Neural cell (in vitro differentiated cells): ENCODE data around the gene LIG1. TPM values are rescaled to one million over a fixed set of nuclear protein-coding genes. Genes with fewer than 3 reads are reported as not detected.

Experiments used
- H2AFZ ChIP-seq: fragments of 200-600, 300-800 bp; sonication (generic), shearing (Covaris generic); 2 replicates; pipeline ENCODE4 v1.6.0; 2014; ENCODE audit warnings: low read depth, mild to moderate bottlenecking, antibody characterized with exemption, low read length, moderate library complexity
- H3F3A ChIP-seq: fragments of 200-600 bp; shearing (Covaris generic); 2 replicates; pipeline ENCODE4 v1.6.1; 2016; ENCODE audit warnings: mild to moderate bottlenecking, moderate library complexity, mixed read lengths, antibody characterized with exemption, low read length; ENCODE audit not compliant: insufficient read depth, poor library complexity, severe bottlenecking
- H3K27ac ChIP-seq: fragments of 200-600, 300-800 bp; sonication (generic), shearing (Covaris generic); 2 replicates; pipeline ENCODE4 v1.5.1; 2014; ENCODE audit warnings: mild to moderate bottlenecking, low read length, moderate library complexity
- H3K27me3 ChIP-seq: fragments of 300-800, 200-600 bp; sonication (generic), shearing (Covaris generic); 2 replicates; pipeline ENCODE4 v1.6.0; 2014; ENCODE audit warnings: mild to moderate bottlenecking, low read depth, low read length, moderate library complexity; ENCODE audit not compliant: insufficient read depth
- H3K36me3 ChIP-seq: fragments of 300-800, 200-600 bp; sonication (generic), shearing (Covaris generic); 2 replicates; pipeline ENCODE4 v1.5.1; 2014; ENCODE audit warnings: mild to moderate bottlenecking, antibody characterized with exemption, low read length, moderate library complexity; ENCODE audit not compliant: insufficient read depth
- H3K4me2 ChIP-seq: fragments of 300-800, 200-600 bp; sonication (generic), shearing (Covaris generic); 2 replicates; pipeline ENCODE4 v1.6.0; 2014; ENCODE audit warnings: mild to moderate bottlenecking, low read length
- H3K4me3 ChIP-seq: fragments of 300-800, 200-600 bp; sonication (generic), shearing (Covaris generic); 2 replicates; pipeline ENCODE4 v1.5.1; 2014; ENCODE audit warnings: mild to moderate bottlenecking, low read length, moderate library complexity
- H3K79me2 ChIP-seq: fragments of 200-600 bp; shearing (Covaris generic); replicated peaks from 2 replicates; pipeline ENCODE4 v1.6.0; 2014; ENCODE audit warnings: mild to moderate bottlenecking, low read length, moderate library complexity; ENCODE audit not compliant: insufficient read depth
- H3K9ac ChIP-seq: fragments of 300-800, 200-600 bp; sonication (generic), shearing (Covaris generic); 2 replicates; pipeline ENCODE4 v1.6.1; 2016; ENCODE audit warnings: mild to moderate bottlenecking, low read length, mixed read lengths
- H3K9me2 ChIP-seq: fragments of 200-600 bp; shearing (Covaris generic); 2 replicates; pipeline ENCODE4 v1.6.1; 2016; ENCODE audit warnings: mild to moderate bottlenecking, low read length, mixed read lengths; ENCODE audit not compliant: insufficient read depth
- H3K9me3 ChIP-seq: fragments of 200-600, 300-800 bp; sonication (generic), shearing (Covaris generic); 2 replicates; pipeline ENCODE4 v1.6.1; 2016; ENCODE audit warnings: mild to moderate bottlenecking, mixed run types, low read length, moderate library complexity, mixed read lengths
- H4K20me1 ChIP-seq: fragments of 200-600 bp; shearing (Covaris generic); 2 replicates; pipeline ENCODE4 v1.6.1; 2016; ENCODE audit warnings: mild to moderate bottlenecking, mixed run types; ENCODE audit not compliant: insufficient read depth
- EP300 ChIP-seq: fragments of 450-650 bp; conservative IDR thresholded peaks from 2 replicates; pipeline ENCODE4 v1.6.1; 2014; ENCODE audit warnings: antibody characterized with exemption, mild to moderate bottlenecking, moderate library complexity; ENCODE audit not compliant: poor library complexity, severe bottlenecking
- EZH2 ChIP-seq: fragments of 200-600, 300-800 bp; shearing (Covaris generic), sonication (generic); IDR thresholded peaks from 2 replicates; pipeline ENCODE4 v1.6.1; 2014; ENCODE audit warnings: antibody characterized with exemption, low read length, borderline replicate concordance, mild to moderate bottlenecking; ENCODE audit not compliant: insufficient read depth, poor library complexity, severe bottlenecking
- MXI1 ChIP-seq: fragments of 450-650 bp; conservative IDR thresholded peaks from 2 replicates; pipeline ENCODE4 v1.6.1; 2014; ENCODE audit warnings: antibody characterized with exemption, mild to moderate bottlenecking; ENCODE audit not compliant: poor library complexity, severe bottlenecking
- POLR2AphosphoS5 ChIP-seq: IDR thresholded peaks from 2 replicates; pipeline ENCODE4 v1.6.1; 2012
- RAD21 ChIP-seq: fragments of 450-650 bp; conservative IDR thresholded peaks from 2 replicates; pipeline ENCODE4 v1.6.1; 2014; ENCODE audit warnings: antibody characterized with exemption, mild to moderate bottlenecking, moderate library complexity
- SMC3 ChIP-seq: fragments of 450-650 bp; conservative IDR thresholded peaks from 2 replicates; pipeline ENCODE4 v1.6.1; 2014; ENCODE audit warnings: antibody characterized with exemption, mild to moderate bottlenecking, moderate library complexity; ENCODE audit not compliant: poor library complexity
- TAF1 ChIP-seq: IDR thresholded peaks from 2 replicates; pipeline ENCODE4 v1.6.1; 2012; ENCODE audit warnings: low read depth
- polyA plus RNA-seq: library from polyadenylated mRNA; depleted of rRNA; stranded (reverse); fragments of >200 nt; gene quantifications from 2 replicates; pipeline ENCODE4 v1.2.3, GENCODE V29; 2014
- TF ChIP-seq, protein P1 (sequence below): IDR thresholded peaks from 2 replicates; pipeline ENCODE4 v1.6.1; 2012; ENCODE audit warnings: borderline replicate concordance
- TF ChIP-seq, protein P2 (sequence below): fragments of 450-650 bp; IDR thresholded peaks from 2 replicates; pipeline ENCODE4 v1.5.1; 2014; ENCODE audit warnings: antibody characterized with exemption, mild to moderate bottlenecking, moderate library complexity; ENCODE audit not compliant: poor library complexity, severe bottlenecking

LIG1 gene
- polyA plus RNA-seq, 1 donor from 2014 or later = 33.9 TPM

DNA sequence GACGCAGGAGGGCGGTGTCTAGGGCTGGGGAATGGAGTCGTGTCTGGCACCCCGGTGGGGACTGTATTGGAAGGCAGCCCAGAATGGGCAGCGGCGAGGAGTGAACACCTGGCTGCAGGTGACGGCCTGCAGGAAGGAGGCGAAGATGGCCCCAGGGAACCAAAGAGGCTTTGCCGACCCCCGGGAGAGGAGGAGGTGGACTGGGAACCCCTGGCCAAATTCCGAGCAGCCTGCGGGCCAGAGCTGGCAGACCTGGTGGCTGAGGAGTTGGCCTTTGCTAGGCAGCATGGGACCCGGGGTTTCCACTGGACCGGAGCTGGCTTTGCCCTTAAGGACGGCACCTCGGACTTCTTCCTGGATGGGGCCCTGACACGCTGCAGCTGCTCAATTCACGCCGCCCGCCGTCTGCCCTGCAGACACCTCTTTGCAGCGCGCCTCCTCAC, 26.2 kb upstream of the LIG1 start:
- Histone ChIP-seq H3K79me2 (no peaks in the 10 kb centered on the region), H3K4me3 (no peak overlapping the region), H3K36me3 (no peaks in the 10 kb centered on the region), H3F3A (no peaks in the 10 kb centered on the region), H3K27ac (no peak overlapping the region), H4K20me1 (no peaks in the 10 kb centered on the region), H3K9ac (no peak overlapping the region), H2AFZ (no peak overlapping the region), H3K9me3 (no peaks in the 10 kb centered on the region), H3K4me2 (no peak overlapping the region), H3K27me3 (no peaks in the 10 kb centered on the region), H3K9me2 (no peaks in the 10 kb centered on the region)
- TF ChIP-seq SMC3 (no peak), EZH2 (no peak), RAD21 (no peak), EP300 (no peak), MXI1 (no peak), TAF1 (no peak), POLR2AphosphoS5 (no peak)
- TF ChIP-seq, protein P1, sequence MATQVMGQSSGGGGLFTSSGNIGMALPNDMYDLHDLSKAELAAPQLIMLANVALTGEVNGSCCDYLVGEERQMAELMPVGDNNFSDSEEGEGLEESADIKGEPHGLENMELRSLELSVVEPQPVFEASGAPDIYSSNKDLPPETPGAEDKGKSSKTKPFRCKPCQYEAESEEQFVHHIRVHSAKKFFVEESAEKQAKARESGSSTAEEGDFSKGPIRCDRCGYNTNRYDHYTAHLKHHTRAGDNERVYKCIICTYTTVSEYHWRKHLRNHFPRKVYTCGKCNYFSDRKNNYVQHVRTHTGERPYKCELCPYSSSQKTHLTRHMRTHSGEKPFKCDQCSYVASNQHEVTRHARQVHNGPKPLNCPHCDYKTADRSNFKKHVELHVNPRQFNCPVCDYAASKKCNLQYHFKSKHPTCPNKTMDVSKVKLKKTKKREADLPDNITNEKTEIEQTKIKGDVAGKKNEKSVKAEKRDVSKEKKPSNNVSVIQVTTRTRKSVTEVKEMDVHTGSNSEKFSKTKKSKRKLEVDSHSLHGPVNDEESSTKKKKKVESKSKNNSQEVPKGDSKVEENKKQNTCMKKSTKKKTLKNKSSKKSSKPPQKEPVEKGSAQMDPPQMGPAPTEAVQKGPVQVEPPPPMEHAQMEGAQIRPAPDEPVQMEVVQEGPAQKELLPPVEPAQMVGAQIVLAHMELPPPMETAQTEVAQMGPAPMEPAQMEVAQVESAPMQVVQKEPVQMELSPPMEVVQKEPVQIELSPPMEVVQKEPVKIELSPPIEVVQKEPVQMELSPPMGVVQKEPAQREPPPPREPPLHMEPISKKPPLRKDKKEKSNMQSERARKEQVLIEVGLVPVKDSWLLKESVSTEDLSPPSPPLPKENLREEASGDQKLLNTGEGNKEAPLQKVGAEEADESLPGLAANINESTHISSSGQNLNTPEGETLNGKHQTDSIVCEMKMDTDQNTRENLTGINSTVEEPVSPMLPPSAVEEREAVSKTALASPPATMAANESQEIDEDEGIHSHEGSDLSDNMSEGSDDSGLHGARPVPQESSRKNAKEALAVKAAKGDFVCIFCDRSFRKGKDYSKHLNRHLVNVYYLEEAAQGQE = no peak
- TF ChIP-seq, protein P2, sequence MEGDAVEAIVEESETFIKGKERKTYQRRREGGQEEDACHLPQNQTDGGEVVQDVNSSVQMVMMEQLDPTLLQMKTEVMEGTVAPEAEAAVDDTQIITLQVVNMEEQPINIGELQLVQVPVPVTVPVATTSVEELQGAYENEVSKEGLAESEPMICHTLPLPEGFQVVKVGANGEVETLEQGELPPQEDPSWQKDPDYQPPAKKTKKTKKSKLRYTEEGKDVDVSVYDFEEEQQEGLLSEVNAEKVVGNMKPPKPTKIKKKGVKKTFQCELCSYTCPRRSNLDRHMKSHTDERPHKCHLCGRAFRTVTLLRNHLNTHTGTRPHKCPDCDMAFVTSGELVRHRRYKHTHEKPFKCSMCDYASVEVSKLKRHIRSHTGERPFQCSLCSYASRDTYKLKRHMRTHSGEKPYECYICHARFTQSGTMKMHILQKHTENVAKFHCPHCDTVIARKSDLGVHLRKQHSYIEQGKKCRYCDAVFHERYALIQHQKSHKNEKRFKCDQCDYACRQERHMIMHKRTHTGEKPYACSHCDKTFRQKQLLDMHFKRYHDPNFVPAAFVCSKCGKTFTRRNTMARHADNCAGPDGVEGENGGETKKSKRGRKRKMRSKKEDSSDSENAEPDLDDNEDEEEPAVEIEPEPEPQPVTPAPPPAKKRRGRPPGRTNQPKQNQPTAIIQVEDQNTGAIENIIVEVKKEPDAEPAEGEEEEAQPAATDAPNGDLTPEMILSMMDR = no peak

DNA sequence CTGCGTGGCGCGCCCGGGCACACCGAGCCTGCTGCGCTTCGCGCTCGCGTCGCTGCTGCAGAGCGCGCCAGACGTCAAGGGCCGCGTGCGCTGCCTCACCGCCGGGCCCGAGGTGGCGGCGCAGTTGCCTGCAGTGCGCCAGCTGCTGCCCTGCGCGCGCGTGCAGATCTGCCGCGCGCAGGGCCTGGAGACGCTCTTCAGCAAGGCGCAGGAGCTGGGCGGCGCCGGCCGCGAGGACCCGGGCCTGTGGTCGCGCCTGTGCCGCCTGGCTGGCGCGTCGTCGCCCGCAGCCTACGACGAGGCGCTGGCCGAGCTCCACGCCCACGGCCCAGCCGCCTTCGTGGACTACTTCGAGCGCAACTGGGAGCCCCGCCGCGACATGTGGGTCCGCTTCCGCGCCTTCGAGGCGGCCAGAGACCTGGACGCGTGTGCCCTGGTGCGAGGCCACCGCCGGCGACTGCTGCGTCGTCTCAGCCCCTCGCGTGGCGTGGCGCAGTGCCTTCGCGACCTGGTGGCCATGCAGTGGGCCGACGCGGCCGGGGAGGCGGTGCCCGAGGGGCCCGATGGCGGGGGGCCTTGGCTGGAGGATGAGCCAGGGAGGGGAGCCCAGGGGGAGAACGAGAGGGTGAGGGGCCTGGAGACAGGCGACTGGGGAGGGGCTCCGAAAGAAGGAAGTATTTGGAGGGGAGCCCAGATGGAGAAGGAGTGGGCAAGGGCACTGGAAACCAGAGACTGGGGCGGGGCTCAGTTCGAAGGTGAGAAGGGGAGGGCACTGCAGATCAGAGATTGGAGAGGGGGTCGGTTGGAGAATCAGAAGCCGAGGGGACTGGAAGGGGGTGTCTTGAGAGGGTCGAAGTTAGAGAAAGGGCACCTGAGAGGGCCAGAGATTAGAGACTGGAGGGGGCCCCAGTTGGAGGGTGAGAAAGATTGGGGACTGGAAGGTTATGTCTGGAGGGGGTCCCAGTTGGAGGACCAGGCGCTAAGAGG, 25.0 kb upstream of the LIG1 start:
- Histone ChIP-seq H3K9ac (no peak overlapping the region), H3F3A (no peaks in the 10 kb centered on the region), H3K4me2 (no peak overlapping the region), H2AFZ (no peak overlapping the region), H3K36me3 (no peaks in the 10 kb centered on the region), H3K79me2 (no peaks in the 10 kb centered on the region), H3K9me2 (no peaks in the 10 kb centered on the region), H3K4me3 (no peak overlapping the region), H3K27ac (no peak overlapping the region), H4K20me1 (no peaks in the 10 kb centered on the region), H3K9me3 (no peaks in the 10 kb centered on the region), H3K27me3 (no peaks in the 10 kb centered on the region)
- TF ChIP-seq, protein P2 = no peak
- TF ChIP-seq POLR2AphosphoS5 (no peak), SMC3 (no peak), RAD21 (no peak), EP300 (no peak)
- TF ChIP-seq, protein P1 = no peak
